HG03520 (cell line): Measurements from ENCODE around the gene ZNF189.
A peak's percentile ranks its signal among the peaks of the same experiment; 100 is the strongest.

Experiments used
- ATAC-seq: cut with Tn5 transposase; IDR thresholded peaks from one replicate; pipeline ENCODE4 v1.9.1; 2021; ENCODE audit warnings: mild to moderate bottlenecking, moderate library complexity; ENCODE audit not compliant: unreplicated experiment

Gene ZNF189

DNA sequence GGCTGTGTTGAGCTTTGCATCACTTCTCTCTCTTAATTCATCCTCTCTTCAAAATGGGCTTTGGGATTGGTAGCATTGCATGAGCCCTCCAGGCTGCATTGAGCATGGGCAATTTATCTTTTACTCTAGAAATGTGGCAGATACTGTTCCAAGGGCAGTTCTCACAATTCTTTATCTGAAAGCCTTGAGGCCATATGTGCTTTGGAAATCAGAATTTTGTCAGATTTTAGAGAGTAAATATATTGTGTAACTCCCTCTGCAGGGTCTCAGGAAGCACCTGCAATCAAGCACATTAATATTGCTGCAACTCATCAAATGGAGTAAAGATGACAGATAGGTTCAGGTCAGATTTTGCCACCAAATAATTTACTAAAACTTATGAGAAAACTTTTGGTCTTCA lies 19.3 kb downstream of the ZNF189 start:
- no peak for ATAC-seq

DNA sequence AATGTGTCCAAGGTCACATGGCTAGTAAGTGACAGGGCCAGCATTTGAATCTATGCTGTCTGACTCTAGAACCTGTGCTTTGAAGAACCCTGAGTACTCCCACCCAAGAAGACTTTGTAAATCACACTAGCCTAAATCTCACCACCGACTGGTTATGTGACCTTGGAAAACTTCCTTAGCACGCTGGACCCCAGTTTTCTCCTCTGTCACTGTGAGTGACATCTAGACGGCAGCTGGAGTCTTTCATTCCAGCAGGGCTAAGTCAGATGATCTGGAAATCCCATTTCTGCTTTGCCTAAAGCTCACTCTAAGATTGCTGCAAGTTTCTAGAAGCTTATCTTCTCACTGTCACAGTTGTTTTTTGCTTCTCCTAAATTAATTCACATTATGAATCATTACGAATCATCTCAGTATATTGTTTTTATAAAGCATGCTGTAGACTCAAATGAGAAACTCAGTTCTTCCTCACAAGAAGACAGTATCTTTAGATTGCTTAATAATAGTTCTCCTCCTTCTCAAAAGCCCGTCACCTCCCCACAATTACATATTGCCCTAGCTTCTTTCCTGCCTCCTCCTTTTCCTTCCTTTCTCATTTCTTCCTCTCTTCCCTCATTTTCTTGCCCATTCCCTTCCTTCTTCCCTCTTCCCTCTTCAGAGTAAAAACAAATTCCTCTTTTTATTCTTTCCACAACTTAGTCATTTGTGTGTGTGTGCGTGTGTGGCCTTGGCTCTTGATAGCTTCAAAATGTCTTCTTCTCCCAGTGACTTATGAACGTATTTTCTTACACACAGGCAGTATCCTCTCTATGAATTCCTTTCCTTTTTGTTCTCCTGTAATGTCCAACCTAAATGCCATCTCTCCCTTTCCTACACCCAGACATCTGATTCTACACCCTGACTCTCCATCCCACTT lies 20.1 kb downstream of the ZNF189 start:
- ATAC-seq: no peak

GRCh38 chr9:101419863-101420262 lies 21.2 kb downstream of the ZNF189 start:
- ATAC-seq: no peak

- no peak for ATAC-seq
Observed at GRCh38 chr9:101421653-101422065, 23.0 kb downstream of the ZNF189 start.

DNA sequence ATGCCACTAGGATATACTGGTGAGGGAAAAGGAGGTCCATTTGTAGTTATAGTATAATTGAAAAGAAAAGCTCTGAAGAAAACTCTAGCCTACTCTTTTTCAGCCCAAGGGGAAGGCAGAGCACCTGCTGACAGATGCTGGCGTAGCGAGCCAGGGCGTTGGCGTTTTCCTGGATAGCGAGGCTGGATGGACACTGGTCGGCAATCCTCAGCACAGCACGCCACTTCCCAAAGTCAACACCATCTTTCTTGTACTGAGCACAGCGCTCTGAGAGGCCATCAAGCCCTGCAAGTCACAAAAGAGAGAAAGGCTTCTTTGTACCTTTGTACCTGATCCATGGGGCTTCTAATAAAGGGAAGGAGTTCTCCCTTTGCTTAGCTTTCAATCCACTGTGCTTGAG lies 28.7 kb downstream of the ZNF189 start:
- ATAC-seq: no peak

DNA sequence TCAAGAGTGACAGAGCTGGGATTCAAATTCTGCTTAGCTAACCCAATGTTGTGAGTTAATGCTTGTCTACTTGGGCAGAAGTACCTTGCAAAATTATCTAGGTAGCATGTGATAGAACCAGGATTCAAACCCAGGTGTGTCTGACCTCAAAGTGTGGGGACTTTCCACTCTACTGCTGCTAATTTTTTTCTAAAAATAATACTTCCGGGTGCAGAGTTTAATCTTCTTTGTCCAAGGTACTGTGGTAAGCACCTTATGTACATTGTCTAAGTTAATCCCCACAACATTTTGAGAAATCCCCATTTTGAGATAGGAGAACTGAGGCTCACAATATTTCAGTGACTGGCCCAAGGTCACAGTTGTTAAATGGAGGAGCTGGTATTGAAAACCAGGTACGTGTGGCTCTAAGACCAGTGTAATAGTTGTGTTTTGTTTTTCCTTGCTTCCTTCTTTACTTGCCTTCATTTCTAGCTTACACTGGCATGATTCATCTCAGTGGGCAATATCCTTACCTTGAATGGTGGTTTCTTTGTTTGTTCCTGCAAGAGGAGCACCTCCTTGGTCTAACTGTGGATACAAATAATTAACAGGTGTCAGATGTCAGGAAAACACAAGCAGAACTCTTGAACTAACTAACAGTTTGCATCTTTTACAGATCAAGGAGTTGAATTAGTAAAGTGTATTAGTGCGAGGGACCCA lies 29.5 kb downstream of the ZNF189 start:
- ATAC-seq: peak; percentile 81

DNA sequence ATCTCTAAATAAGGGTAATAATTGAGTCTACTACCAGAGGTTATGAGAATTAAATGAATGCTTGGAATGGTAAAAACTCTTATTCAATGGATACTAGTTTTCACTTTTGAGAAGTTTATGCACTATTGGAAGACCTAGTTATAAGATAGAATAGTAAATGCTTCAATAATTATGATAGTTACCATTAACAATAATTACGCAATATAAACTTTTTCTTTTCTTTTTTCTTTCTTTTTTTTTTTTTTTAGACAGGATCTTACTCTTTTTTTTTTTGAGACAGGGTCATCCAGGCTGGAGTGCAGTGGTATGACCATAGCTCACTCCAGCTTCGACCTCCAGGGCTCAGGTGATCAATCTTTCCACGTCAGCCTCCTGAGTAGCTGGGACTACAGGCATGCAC lies 30.3 kb downstream of the ZNF189 start:
- ATAC-seq: no peak

GRCh38 chr9:101429736-101430135 lies 31.1 kb downstream of the ZNF189 start:
- no peak for ATAC-seq

- no peak for ATAC-seq
Observed at GRCh38 chr9:101432171-101432570, 33.5 kb downstream of the ZNF189 start.

- ATAC-seq: no peak
Observed at GRCh38 chr9:101432740-101433139, 34.1 kb downstream of the ZNF189 start.

- no peak for ATAC-seq
Observed at GRCh38 chr9:101433229-101433628, 34.6 kb downstream of the ZNF189 start.

GRCh38 chr9:101434998-101435397 lies 36.3 kb downstream of the ZNF189 start:
- ATAC-seq: no peak

- no peak for ATAC-seq
Observed at GRCh38 chr9:101435601-101436079, 37.0 kb downstream of the ZNF189 start, which contains the start of gene ALDOB. TSS of gene ALDOB (minus strand) at chr9:101435774. CDS start at chr9:101430887, 4,887 bp downstream.

- no peak for ATAC-seq
Observed at GRCh38 chr9:101437806-101438232, 39.2 kb downstream of the ZNF189 start.

DNA sequence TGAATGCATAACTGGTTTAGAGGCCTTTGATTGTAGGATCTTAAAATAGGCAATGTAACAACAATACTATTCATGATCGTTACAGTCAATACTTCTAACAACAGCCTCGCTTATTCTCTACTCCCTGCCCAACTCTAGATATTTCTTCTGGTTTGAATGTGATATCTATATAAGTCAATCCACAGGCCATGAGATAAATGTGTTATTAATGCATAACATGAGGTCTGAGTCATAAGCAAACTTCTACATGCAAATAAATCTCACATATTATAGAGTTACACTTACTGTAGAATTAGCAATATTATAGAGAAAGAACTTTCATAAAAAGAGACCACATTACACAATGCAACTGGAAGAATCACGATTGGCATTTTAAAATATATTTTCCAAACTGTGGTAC lies 39.9 kb downstream of the ZNF189 start:
- no peak for ATAC-seq

DNA sequence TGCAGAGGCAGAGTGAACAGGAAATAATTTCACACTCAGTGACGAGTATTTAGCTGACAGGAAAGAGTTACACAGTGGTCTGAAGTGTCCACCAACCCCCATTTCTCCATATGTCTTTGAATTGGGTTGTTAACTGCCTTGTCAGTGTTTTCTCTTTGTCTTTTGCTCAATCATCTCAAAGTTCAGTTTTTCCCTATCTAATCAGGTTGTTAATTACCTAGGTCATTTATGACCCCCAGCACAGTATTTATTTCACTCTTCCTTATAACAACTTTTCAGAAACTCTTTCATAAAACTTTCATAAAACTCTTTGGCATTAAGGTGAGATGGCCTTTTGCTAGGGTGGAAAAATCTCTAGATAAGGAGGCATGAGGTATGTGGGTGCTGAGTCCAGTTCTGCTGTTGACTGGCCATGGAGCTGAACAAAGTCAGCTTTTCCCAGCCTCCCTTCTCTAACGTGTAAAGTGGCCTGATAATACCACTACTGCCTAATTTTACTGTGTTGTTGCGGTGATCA lies 42.1 kb downstream of the ZNF189 start:
- ATAC-seq: no peak

GRCh38 chr9:101442318-101442717 lies 43.7 kb downstream of the ZNF189 start:
- ATAC-seq: no peak

- ATAC-seq: no peak
Observed at GRCh38 chr9:101442736-101443135, 44.1 kb downstream of the ZNF189 start.

DNA sequence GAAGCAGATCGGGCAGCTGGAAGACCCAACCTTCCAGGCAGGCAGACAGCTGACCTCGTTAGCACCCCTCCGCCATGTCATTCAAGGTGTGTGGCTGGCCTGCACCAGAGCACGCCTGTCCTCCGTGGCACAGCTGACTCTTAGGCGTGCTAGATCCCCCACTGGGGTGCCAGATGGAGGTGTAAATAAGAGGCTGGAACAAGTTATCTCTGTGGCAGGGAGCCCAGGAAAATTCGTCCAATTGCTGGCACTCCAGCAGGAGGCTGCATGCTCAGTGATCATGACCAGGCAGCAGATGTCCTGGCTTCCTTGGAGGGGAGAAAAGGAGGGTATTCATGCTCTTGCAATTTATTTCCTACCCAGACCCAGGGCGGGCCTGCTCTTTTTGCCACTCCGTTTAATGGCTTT lies 44.7 kb downstream of the ZNF189 start:
- ATAC-seq: no peak

- ATAC-seq: no peak
Observed at GRCh38 chr9:101445353-101446029, 46.8 kb downstream of the ZNF189 start.

DNA sequence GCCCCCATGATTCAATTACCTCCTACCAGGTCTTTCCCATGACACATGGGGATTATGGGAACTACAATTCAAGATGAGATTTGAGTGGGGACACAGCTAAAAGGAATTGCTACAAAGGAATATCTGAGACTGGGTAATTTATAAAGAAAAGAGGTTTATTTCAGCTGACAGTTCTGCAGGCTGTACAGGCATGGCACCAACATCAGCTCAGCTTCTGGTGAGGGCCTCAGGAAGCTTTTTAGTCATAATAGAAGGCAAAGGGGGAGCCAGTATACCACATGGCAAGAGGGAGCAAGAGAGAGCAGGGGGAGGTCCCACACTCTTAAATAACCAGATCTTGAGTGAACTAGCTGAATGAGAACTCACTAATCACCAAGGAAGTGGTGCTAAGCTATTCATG lies 48.1 kb downstream of the ZNF189 start:
- no peak for ATAC-seq
